NT2/D1 (cell line): ENCODE data around the gene BUB1B.

Experiments used
- SUZ12 ChIP-seq: IDR thresholded peaks from 2 replicates; pipeline ENCODE4 v1.6.1; 2011; ENCODE audit not compliant: insufficient read length, insufficient read depth; ENCODE audit errors: extremely low read depth
- YY1 ChIP-seq: IDR thresholded peaks from 2 replicates; pipeline ENCODE4 v1.6.1; 2011; ENCODE audit not compliant: insufficient read length, insufficient read depth
- ZNF274 ChIP-seq: IDR thresholded peaks from 2 replicates; pipeline ENCODE4 v1.6.1; 2011; ENCODE audit warnings: mild to moderate bottlenecking, low read depth, low read length

DNA sequence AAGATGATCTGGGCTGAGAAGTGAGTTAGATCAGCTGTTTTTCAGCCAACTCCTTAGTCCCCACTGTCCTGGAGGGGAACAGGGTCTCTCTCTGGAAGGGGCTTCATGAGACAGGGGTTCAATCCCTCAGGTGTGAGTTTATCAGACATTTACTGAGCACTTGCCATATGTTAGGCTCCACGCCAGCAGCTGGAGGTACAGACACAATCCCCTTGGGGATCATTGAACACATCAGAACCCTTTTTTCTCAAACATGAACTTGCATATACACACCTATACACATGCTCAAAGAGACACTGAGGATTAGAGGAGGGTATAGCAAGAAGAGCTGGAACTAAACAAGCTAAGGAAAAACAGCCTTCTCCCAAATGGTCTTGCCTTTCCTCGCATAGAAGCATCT is 46.7 kb upstream of the BUB1B start:
- TF ChIP-seq SUZ12 (no peak), ZNF274 (no peak), YY1 (no peak)
